ENCODE measurements around the gene SERPINB11.
"Not testable (repeated sequence)": the region's sequence is repeated elsewhere in the genome, so short reads cannot be mapped to it uniquely, and the experiment has no call there.

The SERPINB11 gene

GRCh38 chr18:63757541-63757940, 54.8 kb downstream of the SERPINB11 start:
- ATAC-seq: no peak
- TF ChIP-seq TOX (CRISPR knock-in tag; IDR thresholded peaks at IDR 0.05; ENCODE audit: borderline replicate concordance) (no peak), ZFP30 (CRISPR knock-in tag; IDR thresholded peaks at IDR 0.05) (no peak), CSDC2 (CRISPR knock-in tag; IDR thresholded peaks at IDR 0.05) (no peak), ZNF8 (CRISPR knock-in tag; IDR thresholded peaks at IDR 0.05) (no peak), GLIS3 (CRISPR knock-in tag; IDR thresholded peaks at IDR 0.05) (no peak), OSR1 (CRISPR knock-in tag; IDR thresholded peaks at IDR 0.05) (no peak), ZNF70 (CRISPR knock-in tag; IDR thresholded peaks at IDR 0.05) (no peak), PATZ1 (CRISPR knock-in tag; IDR thresholded peaks at IDR 0.05; ENCODE audit: borderline replicate concordance) (no peak), ESRRG (CRISPR knock-in tag; IDR thresholded peaks at IDR 0.05) (no peak), CREB5 (CRISPR knock-in tag; IDR thresholded peaks at IDR 0.05; ENCODE audit: low read depth) (no peak), ZC3H10 (CRISPR knock-in tag; IDR thresholded peaks at IDR 0.05) (no peak), RARB (CRISPR knock-in tag; IDR thresholded peaks at IDR 0.05) (no peak), TSHZ2 (CRISPR knock-in tag; IDR thresholded peaks at IDR 0.05) (no peak), ZNF565 (CRISPR knock-in tag; conservative IDR thresholded peaks at IDR 0.05; ENCODE audit: low read depth) (no peak), ZFP3 (CRISPR knock-in tag; IDR thresholded peaks at IDR 0.05) (no peak), ISL1 (CRISPR knock-in tag; IDR thresholded peaks at IDR 0.05) (no peak), TCF4 (CRISPR knock-in tag; IDR thresholded peaks at IDR 0.05; ENCODE audit: borderline replicate concordance) (no peak)

GRCh38 chr18:63758615-63759240, 56.0 kb downstream of the SERPINB11 start:
- no peak for TF ChIP-seq ARNTL (CRISPR knock-in tag; IDR thresholded peaks at IDR 0.05; ENCODE audit: borderline replicate concordance, low read depth)
- TF ChIP-seq ZNF565 (CRISPR knock-in tag; conservative IDR thresholded peaks at IDR 0.05; ENCODE audit: low read depth): no peak
- no peak for TF ChIP-seq PPARA (CRISPR knock-in tag; IDR thresholded peaks at IDR 0.05; ENCODE audit: borderline replicate concordance)
- TF ChIP-seq CSRNP3 (CRISPR knock-in tag; IDR thresholded peaks at IDR 0.05): no peak
- no peak for TF ChIP-seq ZFP3 (CRISPR knock-in tag; IDR thresholded peaks at IDR 0.05)
- no peak for TF ChIP-seq TCF4 (CRISPR knock-in tag; IDR thresholded peaks at IDR 0.05; ENCODE audit: borderline replicate concordance)
- no peak for TF ChIP-seq ZNF70 (CRISPR knock-in tag; IDR thresholded peaks at IDR 0.05)
- no peak for ATAC-seq

- not testable (repeated sequence) for ATAC-seq
These were observed 57.0 kb downstream of the SERPINB11 start for GRCh38 chr18:63759786-63760185.

- ATAC-seq: no peak
- TF ChIP-seq ZNF565 (CRISPR knock-in tag; conservative IDR thresholded peaks at IDR 0.05; ENCODE audit: low read depth) (no peak), ARNTL (CRISPR knock-in tag; IDR thresholded peaks at IDR 0.05; ENCODE audit: borderline replicate concordance, low read depth) (no peak), ZNF70 (CRISPR knock-in tag; IDR thresholded peaks at IDR 0.05) (no peak), CREB5 (CRISPR knock-in tag; IDR thresholded peaks at IDR 0.05; ENCODE audit: low read depth) (no peak), OSR1 (CRISPR knock-in tag; IDR thresholded peaks at IDR 0.05) (no peak), RARB (CRISPR knock-in tag; IDR thresholded peaks at IDR 0.05) (no peak), CSRNP3 (CRISPR knock-in tag; IDR thresholded peaks at IDR 0.05) (no peak), ZNF8 (CRISPR knock-in tag; IDR thresholded peaks at IDR 0.05) (no peak), ZFP30 (CRISPR knock-in tag; IDR thresholded peaks at IDR 0.05) (no peak), ISL1 (CRISPR knock-in tag; IDR thresholded peaks at IDR 0.05) (no peak), CSDC2 (CRISPR knock-in tag; IDR thresholded peaks at IDR 0.05) (no peak), GLIS3 (CRISPR knock-in tag; IDR thresholded peaks at IDR 0.05) (no peak), SNAI2 (CRISPR knock-in tag; IDR thresholded peaks at IDR 0.05) (no peak), TSHZ2 (CRISPR knock-in tag; IDR thresholded peaks at IDR 0.05) (no peak), ZFP3 (CRISPR knock-in tag; IDR thresholded peaks at IDR 0.05) (no peak), PPARA (CRISPR knock-in tag; IDR thresholded peaks at IDR 0.05; ENCODE audit: borderline replicate concordance) (no peak)
These were observed 59.8 kb downstream of the SERPINB11 start for GRCh38 chr18:63762518-63762917.

Data from SK-N-SH treated with all-trans-retinoic acid at 6 μM for 48 hours (cell line).